HG03066 (cell line): ENCODE results near the gene BTG2.

Experiments
- ATAC-seq: cut with Tn5 transposase; IDR thresholded peaks from one replicate; pipeline ENCODE4 v1.9.1; 2021; ENCODE audit warnings: low read depth; ENCODE audit not compliant: unreplicated experiment

The BTG2 gene

GRCh38 chr1:203335503-203335902 lies 30.2 kb downstream of the BTG2 start:
- no peak for ATAC-seq

GRCh38 chr1:203336097-203336496 lies 30.8 kb downstream of the BTG2 start:
- no peak for ATAC-seq

GRCh38 chr1:203338335-203339036 lies 33.2 kb downstream of the BTG2 start:
- no peak for ATAC-seq

GRCh38 chr1:203340112-203340790 lies 34.9 kb downstream of the BTG2 start:
- no peak for ATAC-seq

GRCh38 chr1:203342192-203342940 lies 37.0 kb downstream of the BTG2 start:
- ATAC-seq, result no peak

GRCh38 chr1:203343956-203344754 lies 38.8 kb downstream of the BTG2 start:
- ATAC-seq, result no peak

GRCh38 chr1:203346060-203346768 lies 40.9 kb downstream of the BTG2 start:
- ATAC-seq, result no peak

- ATAC-seq, result no peak
Observed at GRCh38 chr1:203346769-203347102, 41.4 kb downstream of the BTG2 start.

- ATAC-seq, result no peak
Observed at GRCh38 chr1:203349166-203349565, 43.8 kb downstream of the BTG2 start.

- ATAC-seq, result no peak
Observed at GRCh38 chr1:203349773-203350524, 44.6 kb downstream of the BTG2 start.

- no peak for ATAC-seq
Observed at GRCh38 chr1:203351037-203351625, 45.8 kb downstream of the BTG2 start, which contains the start of gene FMOD. Gene FMOD (minus strand): TSS chr1:203351122. CDS start chr1:203348270, 2,852 bp downstream.

GRCh38 chr1:203353486-203353885 lies 48.2 kb downstream of the BTG2 start:
- ATAC-seq, result no peak

- no peak for ATAC-seq
Observed at GRCh38 chr1:203354246-203354645, 48.9 kb downstream of the BTG2 start.

GRCh38 chr1:203359010-203359571 lies 53.8 kb downstream of the BTG2 start:
- ATAC-seq, result no peak
